GM12892 (cell line): Measurements from ENCODE around the gene TTC22.

Experiments used
- POLR2A ChIP-seq: IDR thresholded peaks from 2 replicates; pipeline ENCODE4 v1.6.1; 2011; ENCODE audit warnings: low read depth, low read length, control low read depth
- POLR2AphosphoS5 ChIP-seq: IDR thresholded peaks from 2 replicates; pipeline ENCODE4 v1.6.1; 2011; ENCODE audit warnings: low read depth, low read length, control low read depth
- TAF1 ChIP-seq: IDR thresholded peaks from 2 replicates; pipeline ENCODE4 v1.6.1; 2011; ENCODE audit warnings: low read depth, mild to moderate bottlenecking, control low read depth, low read length, borderline replicate concordance

DNA sequence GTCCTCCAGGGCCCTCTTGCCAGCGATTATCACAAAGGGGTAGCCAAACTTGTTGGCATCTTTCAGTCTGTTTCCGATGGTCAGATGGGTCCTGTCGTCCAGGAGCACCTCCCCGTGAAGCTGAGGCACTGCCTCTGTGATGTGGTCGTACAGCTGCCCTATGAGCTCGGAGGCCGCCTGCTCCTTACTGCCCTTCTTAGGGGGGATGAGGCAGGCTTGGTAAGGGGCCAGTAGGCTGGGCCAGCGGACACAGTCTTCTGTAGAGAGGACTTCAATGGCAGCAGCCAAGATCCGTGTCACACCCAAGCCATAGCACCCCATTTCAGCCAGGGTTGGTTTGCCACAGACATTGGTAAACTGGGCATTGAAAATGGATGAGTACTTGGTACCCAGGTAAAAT is 43.3 kb downstream of the TTC22 start:
- TF ChIP-seq POLR2A (no peak), POLR2AphosphoS5 (no peak), TAF1 (no peak)
